OCI-LY3 (cell line): ENCODE data around the gene SMC2.

Source experiments
- H2AFZ ChIP-seq: fragments of 200-600, 300-600 bp; shearing (Covaris generic); 2 replicates; pipeline ENCODE4 v1.6.0; 2014; ENCODE audit warnings: antibody characterized with exemption, low read depth, low read length
- H3K27ac ChIP-seq: fragments of 200-600, 300-600 bp; sonication (generic); 2 replicates; pipeline ENCODE4 v1.5.1; 2014; ENCODE audit warnings: mild to moderate bottlenecking, low read length, moderate library complexity, mixed read lengths
- H3K27me3 ChIP-seq: fragments of 200-600, 300-600 bp; sonication (generic); 2 replicates; pipeline ENCODE4 v1.6.1; 2014; ENCODE audit warnings: low read depth, low read length, mixed read lengths
- H3K36me3 ChIP-seq: fragments of 200-600, 300-600 bp; sonication (generic); replicated peaks from 2 replicates; pipeline ENCODE3; 2014; ENCODE audit warnings: low read depth, low read length, mixed read lengths
- H3K4me1 ChIP-seq: fragments of 300-600, 200-600 bp; sonication (generic); 2 replicates; pipeline ENCODE4 v1.6.1; 2014; ENCODE audit warnings: low read length, mixed read lengths
- H3K4me2 ChIP-seq: fragments of 200-600, 300-600 bp; sonication (generic); 2 replicates; pipeline ENCODE4 v1.6.1; 2014; ENCODE audit warnings: low read length, mixed read lengths
- H3K4me3 ChIP-seq: fragments of 300-600, 200-600 bp; sonication (generic); 2 replicates; pipeline ENCODE4 v1.5.1; 2014; ENCODE audit warnings: antibody characterized with exemption, mild to moderate bottlenecking, low read length, moderate library complexity
- H3K79me2 ChIP-seq: fragments of 300-600, 200-600 bp; shearing (Covaris generic); 2 replicates; pipeline ENCODE4 v1.6.1; 2014; ENCODE audit warnings: mild to moderate bottlenecking, low read length, mixed read lengths
- H3K9ac ChIP-seq: fragments of 300-600, 200-600 bp; shearing (Covaris generic); 2 replicates; pipeline ENCODE4 v1.6.0; 2014; ENCODE audit warnings: mild to moderate bottlenecking, low read length, moderate library complexity
- H3K9me3 ChIP-seq: fragments of 200-600, 300-600 bp; shearing (Covaris generic); 2 replicates; pipeline ENCODE4 v1.6.1; 2014; ENCODE audit warnings: low read length, mixed read lengths; ENCODE audit not compliant: insufficient read depth
- H4K20me1 ChIP-seq: fragments of 200-600, 300-600 bp; sonication (generic); 2 replicates; pipeline ENCODE4 v1.6.1; 2016; ENCODE audit warnings: low read length, mixed read lengths; ENCODE audit not compliant: insufficient read depth
- EZH2phosphoT487 ChIP-seq: fragments of 200-600 bp; shearing (Covaris generic); IDR thresholded peaks from 2 replicates; pipeline ENCODE4 v1.6.1; 2018; ENCODE audit warnings: antibody characterized with exemption, mixed run types, low read depth
- TF ChIP-seq, protein P1 (sequence below): fragments of 200-600, 300-600 bp; sonication (generic); IDR thresholded peaks from 2 replicates; pipeline ENCODE4 v1.5.1; 2014; ENCODE audit warnings: antibody characterized with exemption, low read length, low read depth

The SMC2 gene

DNA sequence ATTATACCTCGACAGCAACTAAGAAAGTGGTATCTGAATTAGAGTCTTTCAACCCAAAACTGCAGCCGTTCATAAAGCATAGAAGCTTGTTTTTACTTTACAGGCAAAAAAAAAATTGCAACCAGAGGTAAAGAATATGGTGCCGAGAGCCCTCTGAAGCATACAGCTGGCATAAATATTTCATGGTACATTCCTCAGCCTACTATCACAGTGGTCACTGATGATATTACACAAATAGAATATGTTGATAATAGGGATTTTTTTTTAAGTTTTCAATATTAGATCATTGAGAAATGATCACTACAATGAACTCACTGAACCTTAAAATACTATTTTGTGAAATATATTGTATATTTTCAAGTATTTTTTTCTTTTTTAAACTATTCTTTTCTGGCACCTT is 6.2 kb upstream of the SMC2 start:
- Histone ChIP-seq H3K36me3 (no peaks in the 10 kb centered on the region), H3K9me3 (no peaks in the 10 kb centered on the region), H2AFZ (no peak overlapping the region), H4K20me1 (no peaks in the 10 kb centered on the region), H3K4me2 (no peak overlapping the region), H3K4me1 (peaks cover 6% of the 10 kb centered on the region), H3K27ac (no peak overlapping the region), H3K79me2 (peaks cover 6% of the 10 kb centered on the region), H3K27me3 (no peaks in the 10 kb centered on the region), H3K4me3 (no peak overlapping the region), H3K9ac (no peak overlapping the region)
- TF ChIP-seq, protein P1, sequence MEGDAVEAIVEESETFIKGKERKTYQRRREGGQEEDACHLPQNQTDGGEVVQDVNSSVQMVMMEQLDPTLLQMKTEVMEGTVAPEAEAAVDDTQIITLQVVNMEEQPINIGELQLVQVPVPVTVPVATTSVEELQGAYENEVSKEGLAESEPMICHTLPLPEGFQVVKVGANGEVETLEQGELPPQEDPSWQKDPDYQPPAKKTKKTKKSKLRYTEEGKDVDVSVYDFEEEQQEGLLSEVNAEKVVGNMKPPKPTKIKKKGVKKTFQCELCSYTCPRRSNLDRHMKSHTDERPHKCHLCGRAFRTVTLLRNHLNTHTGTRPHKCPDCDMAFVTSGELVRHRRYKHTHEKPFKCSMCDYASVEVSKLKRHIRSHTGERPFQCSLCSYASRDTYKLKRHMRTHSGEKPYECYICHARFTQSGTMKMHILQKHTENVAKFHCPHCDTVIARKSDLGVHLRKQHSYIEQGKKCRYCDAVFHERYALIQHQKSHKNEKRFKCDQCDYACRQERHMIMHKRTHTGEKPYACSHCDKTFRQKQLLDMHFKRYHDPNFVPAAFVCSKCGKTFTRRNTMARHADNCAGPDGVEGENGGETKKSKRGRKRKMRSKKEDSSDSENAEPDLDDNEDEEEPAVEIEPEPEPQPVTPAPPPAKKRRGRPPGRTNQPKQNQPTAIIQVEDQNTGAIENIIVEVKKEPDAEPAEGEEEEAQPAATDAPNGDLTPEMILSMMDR = no peak
- TF ChIP-seq EZH2phosphoT487 = no peak

DNA sequence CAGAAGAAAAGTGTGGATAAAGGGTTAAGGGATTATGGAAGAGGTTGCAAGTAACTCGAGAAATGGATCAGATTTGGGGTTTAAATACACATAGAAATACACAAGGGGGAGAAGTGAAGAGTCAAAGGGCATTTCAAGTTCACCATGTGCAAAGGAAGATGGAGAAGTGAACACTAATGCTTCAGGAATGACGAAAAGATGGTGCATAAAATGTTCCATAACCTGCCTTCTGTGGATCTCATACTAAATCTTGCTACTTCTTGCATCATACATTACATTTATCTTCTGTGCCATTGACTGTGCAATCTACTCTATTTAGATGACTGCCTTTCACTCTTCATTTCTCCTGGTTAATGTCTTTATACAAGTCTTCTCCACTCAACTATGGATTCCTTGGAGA is 5.7 kb upstream of the SMC2 start:
- Histone ChIP-seq H3K4me2 (no peak overlapping the region), H3K9me3 (no peaks in the 10 kb centered on the region), H4K20me1 (no peaks in the 10 kb centered on the region), H3K27me3 (no peaks in the 10 kb centered on the region), H3K79me2 (peaks cover 11% of the 10 kb centered on the region), H3K36me3 (no peaks in the 10 kb centered on the region), H3K27ac (no peak overlapping the region), H3K4me3 (no peak overlapping the region), H2AFZ (no peak overlapping the region), H3K9ac (no peak overlapping the region), H3K4me1 (peaks cover 8% of the 10 kb centered on the region)
- TF ChIP-seq, protein P1 = no peak
- TF ChIP-seq EZH2phosphoT487 = no peak

DNA sequence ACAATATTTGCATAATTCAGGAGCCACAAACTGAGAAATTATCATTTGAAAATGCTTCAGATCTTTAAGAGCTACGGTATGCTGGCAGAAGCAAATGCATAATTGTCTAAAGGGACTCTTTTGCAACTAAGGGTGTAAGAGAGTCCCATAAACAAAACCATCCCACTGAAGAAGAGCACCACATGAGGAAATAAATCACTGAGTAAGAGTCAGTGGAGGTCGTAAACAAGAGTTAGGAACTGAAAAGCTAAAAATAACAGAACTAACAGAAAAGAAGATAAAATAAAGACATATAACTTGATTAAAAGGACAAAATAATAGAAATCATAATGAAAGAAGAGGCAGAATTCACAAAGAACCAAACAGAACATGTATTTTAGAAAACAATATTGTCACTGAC is 3.5 kb upstream of the SMC2 start:
- Histone ChIP-seq H2AFZ (no peak overlapping the region), H3K4me2 (no peak overlapping the region), H3K27me3 (no peaks in the 10 kb centered on the region), H3K4me3 (no peak overlapping the region), H4K20me1 (no peaks in the 10 kb centered on the region), H3K9ac (no peak overlapping the region), H3K79me2 (peaks cover 24% of the 10 kb centered on the region), H3K9me3 (no peaks in the 10 kb centered on the region), H3K27ac (no peak overlapping the region), H3K4me1 (peaks cover 15% of the 10 kb centered on the region), H3K36me3 (no peaks in the 10 kb centered on the region)
- TF ChIP-seq, protein P1 = no peak
- TF ChIP-seq EZH2phosphoT487 = no peak

DNA sequence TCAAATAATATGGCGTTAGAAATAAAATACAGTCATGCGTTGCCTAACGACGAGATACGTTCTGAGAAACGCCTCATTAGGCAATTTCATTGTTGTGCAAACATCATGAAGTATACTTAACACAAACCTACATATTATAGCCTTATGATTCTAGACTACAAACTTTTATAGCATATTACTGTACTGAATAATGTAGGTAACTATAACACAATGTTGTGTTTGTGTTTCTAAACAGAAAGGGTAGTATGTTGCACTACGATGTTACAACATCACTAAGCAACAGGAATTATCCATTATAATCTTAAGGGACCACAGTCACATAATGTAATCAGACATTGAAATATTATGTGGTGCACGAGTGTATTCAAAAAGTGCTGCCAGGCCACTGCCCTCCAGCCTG is 3.0 kb upstream of the SMC2 start:
- no peaks in the 10 kb centered on the region for H3K27me3 ChIP-seq
- H3K36me3 ChIP-seq = no peaks in the 10 kb centered on the region
- TF ChIP-seq, protein P1 = no peak
- no peak for TF ChIP-seq EZH2phosphoT487
- no peak overlapping the region for H3K4me3 ChIP-seq
- H3K27ac ChIP-seq = no peak overlapping the region
- H3K4me2 ChIP-seq = no peak overlapping the region
- H3K9ac ChIP-seq = no peak overlapping the region
- no peak overlapping the region for H2AFZ ChIP-seq
- no peaks in the 10 kb centered on the region for H3K9me3 ChIP-seq
- no peaks in the 10 kb centered on the region for H4K20me1 ChIP-seq
- peaks cover 19% of the 10 kb centered on the region for H3K4me1 ChIP-seq
- peaks cover 29% of the 10 kb centered on the region for H3K79me2 ChIP-seq
